Mesodermal cell (in vitro differentiated cells): ENCODE data around the gene SLC25A36. TPM values are rescaled to one million over a fixed set of nuclear protein-coding genes. Genes with fewer than 3 reads are reported as not detected.
A peak's percentile ranks its signal among the peaks of the same experiment; 100 is the strongest.

Experiments
- H3K27ac ChIP-seq: 2 replicates; pipeline ENCODE4 v1.7.0; 2013; ENCODE audit warnings: mild to moderate bottlenecking, low read depth, low read length, moderate library complexity; ENCODE audit not compliant: severe bottlenecking
- H3K36me3 ChIP-seq: 2 replicates; pipeline ENCODE4 v1.7.1; 2013; ENCODE audit warnings: mild to moderate bottlenecking, low read length, moderate library complexity; ENCODE audit not compliant: control insufficient read depth, insufficient read depth
- H3K4me1 ChIP-seq: one replicate; pipeline ENCODE4 v1.7.1; 2013; ENCODE audit warnings: mild to moderate bottlenecking, low read length; ENCODE audit not compliant: insufficient read depth, control insufficient read depth, poor library complexity, severe bottlenecking
- H3K4me3 ChIP-seq: 2 replicates; pipeline ENCODE4 v1.7.0; 2013; ENCODE audit warnings: low read length, control low read depth, mild to moderate bottlenecking; ENCODE audit not compliant: insufficient read depth, poor library complexity, severe bottlenecking; ENCODE audit errors: extremely low read depth
- H3K9me3 ChIP-seq: 2 replicates; pipeline ENCODE4 v1.7.1; 2013; ENCODE audit warnings: mild to moderate bottlenecking, low read length, moderate library complexity; ENCODE audit not compliant: control insufficient read depth
- WGBS, 2 experiments: methylation state at CpG; one replicate each; pipeline ENCODE4 v1.1.5; 2013; ENCODE audit warnings: missing lambda C conversion rate in 2 of 2; ENCODE audit not compliant: insufficient coverage in 2 of 2; 5-methylcytosine and 5-hydroxymethylcytosine counted together
- polyA plus RNA-seq, 2 experiments: library from polyadenylated mRNA; stranded (reverse); fragments of 50-300 nt; gene quantifications; one replicate each; pipeline ENCODE4 v1.2.3, GENCODE V29; 2013

The SLC25A36 gene
- polyA plus RNA-seq (2013, experiment 1 of 2): 78.5 TPM
- 77.5 TPM for polyA plus RNA-seq (2013, experiment 2 of 2)

GRCh38 chr3:140941434-140942220 lies at the start of gene SLC25A36:
Gene SLC25A36 (plus strand): TSS chr3:140941836. CDS start chr3:140942055, 219 bp downstream.
- Histone ChIP-seq H3K27ac (peak within 1 kb of the TSS; percentile 97), H3K36me3 (peaks cover 12% of the 10 kb centered on the region), H3K4me3 (peak within 1 kb of the TSS; percentile 84), H3K4me1 (peaks cover 13% of the 10 kb centered on the region), H3K9me3 (no peaks in the 10 kb centered on the region)
- 0 to 1% methylated on average over 37 to 56 of the region's 72 CpGs for WGBS, 2 experiments

GRCh38 chr3:140896997-140897396 lies 44.6 kb upstream of the SLC25A36 start:
- no peaks in the 10 kb centered on the region for H3K36me3 ChIP-seq
- no peak overlapping the region for H3K4me3 ChIP-seq
- 63 to 80% methylated on average over 1 to 3 of the region's 3 CpGs for WGBS, 2 experiments
- no peaks in the 10 kb centered on the region for H3K4me1 ChIP-seq
- H3K9me3 ChIP-seq: no peaks in the 10 kb centered on the region
- H3K27ac ChIP-seq: no peak overlapping the region

- H3K4me1 ChIP-seq: no peaks in the 10 kb centered on the region
- no peak overlapping the region for H3K27ac ChIP-seq
- no peak overlapping the region for H3K4me3 ChIP-seq
- WGBS, 2 experiments: 30 to 52% methylated on average over 1 to 2 of the region's 3 CpGs
- H3K36me3 ChIP-seq: no peaks in the 10 kb centered on the region
- H3K9me3 ChIP-seq: no peaks in the 10 kb centered on the region
Observed at GRCh38 chr3:140898340-140899180, 43.1 kb upstream of the SLC25A36 start.

GRCh38 chr3:140899363-140899762 lies 42.3 kb upstream of the SLC25A36 start:
- Histone ChIP-seq H3K9me3 (no peaks in the 10 kb centered on the region), H3K27ac (no peak overlapping the region), H3K4me1 (no peaks in the 10 kb centered on the region), H3K4me3 (no peak overlapping the region), H3K36me3 (no peaks in the 10 kb centered on the region)
- WGBS, 2 experiments: 86% methylated on average over 1 of the region's 1 CpG; no CpG with 5 or more reads in 1 of the 2 experiments

- Histone ChIP-seq H3K36me3 (no peaks in the 10 kb centered on the region), H3K27ac (no peak overlapping the region), H3K4me1 (no peaks in the 10 kb centered on the region), H3K4me3 (no peak overlapping the region), H3K9me3 (no peaks in the 10 kb centered on the region)
Observed at GRCh38 chr3:140902791-140903190, 38.8 kb upstream of the SLC25A36 start.

GRCh38 chr3:140903196-140903595 lies 38.4 kb upstream of the SLC25A36 start:
- no peaks in the 10 kb centered on the region for H3K4me1 ChIP-seq
- no peaks in the 10 kb centered on the region for H3K9me3 ChIP-seq
- H3K36me3 ChIP-seq: no peaks in the 10 kb centered on the region
- no peak overlapping the region for H3K4me3 ChIP-seq
- no peak overlapping the region for H3K27ac ChIP-seq

- H3K9me3 ChIP-seq: no peaks in the 10 kb centered on the region
- no peak overlapping the region for H3K4me3 ChIP-seq
- no peak overlapping the region for H3K27ac ChIP-seq
- H3K36me3 ChIP-seq: no peaks in the 10 kb centered on the region
- H3K4me1 ChIP-seq: no peaks in the 10 kb centered on the region
- no CpG with 5 or more reads among the region's 1 CpG for WGBS, 2 experiments
Observed at GRCh38 chr3:140904521-140904920, 37.1 kb upstream of the SLC25A36 start.

- no peaks in the 10 kb centered on the region for H3K36me3 ChIP-seq
- no peaks in the 10 kb centered on the region for H3K9me3 ChIP-seq
- H3K4me1 ChIP-seq: no peaks in the 10 kb centered on the region
- H3K27ac ChIP-seq: no peak overlapping the region
- no peak overlapping the region for H3K4me3 ChIP-seq
- 83 to 89% methylated on average over 2 of the region's 2 CpGs for WGBS, 2 experiments
Observed at GRCh38 chr3:140905559-140905958, 36.1 kb upstream of the SLC25A36 start.

- 83 to 86% methylated on average over 1 of the region's 1 CpG for WGBS, 2 experiments
- Histone ChIP-seq H3K4me3 (no peak overlapping the region), H3K4me1 (no peaks in the 10 kb centered on the region), H3K36me3 (no peaks in the 10 kb centered on the region), H3K27ac (no peak overlapping the region), H3K9me3 (no peaks in the 10 kb centered on the region)
Observed at GRCh38 chr3:140906785-140907184, 34.9 kb upstream of the SLC25A36 start.

GRCh38 chr3:140910860-140911259 lies 30.8 kb upstream of the SLC25A36 start:
- H3K36me3 ChIP-seq: no peaks in the 10 kb centered on the region
- 80% methylated on average over 1 of the region's 5 CpGs; no CpG with 5 or more reads in 1 of the 2 experiments for WGBS, 2 experiments
- H3K9me3 ChIP-seq: no peaks in the 10 kb centered on the region

GRCh38 chr3:140911822-140912221 lies 29.8 kb upstream of the SLC25A36 start:
- H3K36me3 ChIP-seq: no peaks in the 10 kb centered on the region
- H3K27ac ChIP-seq: no peak overlapping the region
- no peak overlapping the region for H3K4me3 ChIP-seq
- no CpG with 5 or more reads among the region's 2 CpGs for WGBS, 2 experiments
- no peaks in the 10 kb centered on the region for H3K9me3 ChIP-seq
- H3K4me1 ChIP-seq: no peaks in the 10 kb centered on the region

More at GRCh38 chr3:140910860-140911259, 30.8 kb upstream of the SLC25A36 start:
- Histone ChIP-seq H3K27ac (no peak overlapping the region), H3K4me3 (no peak overlapping the region), H3K4me1 (no peaks in the 10 kb centered on the region)
